HepG2 (cell line): Measurements from ENCODE around the gene ZNF318. TPM values are rescaled to one million over a fixed set of nuclear protein-coding genes. Genes with fewer than 3 reads are reported as not detected.

Experiments used
- ATAC-seq: fragments of 200-7000 bp; cut with Tn5 transposase; 3 replicates; pipeline ENCODE4 v1.9.1; 2020; ENCODE audit warnings: mild to moderate bottlenecking, moderate library complexity
- BruUV-seq: library from RNA; stranded (reverse); fragments of 400-500 nt; replicated peaks from 2 replicates; lab custom pipeline; 2021; lab: Mats Ljungman, UMichigan
- CTCF ChIA-PET: fragments of 300-600 bp; formaldehyde crosslinking; extraction: SDS; loops from one replicate; lab custom pipeline; 2021; ENCODE audit warnings: low total read pairs, inconsistent platforms, low intra/inter-chr PET ratio; lab: Yijun Ruan, JAX
- POLR2A ChIA-PET: fragments of 350-600 bp; sonication (Branson Sonifier 250); formaldehyde crosslinking; loops from one replicate; lab custom pipeline; 2020; ENCODE audit warnings: antibody characterized with exemption, inconsistent platforms; lab: Yijun Ruan, JAX
- DNase-seq: peaks from one replicate; pipeline ENCODE4 v3.0.0-alpha.2; 2015; ENCODE audit warnings: low spot score
- FAIRE-seq: peaks from 3 replicates; lab custom pipeline; 2011; peaks lifted over from hg19 to GRCh38; lab: Jason Lieb, UNC
- H2AFZ ChIP-seq: one replicate; pipeline ENCODE4 v1.6.1; 2011; ENCODE audit warnings: low read length, inconsistent platforms
- H3K27ac ChIP-seq: fragments of 300-600 bp; 3 replicates; pipeline ENCODE4 v1.8.0; 2011; ENCODE audit warnings: mixed run types, mild to moderate bottlenecking, mixed read lengths, low read length, inconsistent platforms; ENCODE audit not compliant: insufficient read depth; ENCODE audit errors: extremely low read length
- H3K27me3 ChIP-seq, 2 experiments: fragments of 200-600 bp in 1 of 2; 2 replicates in 1 of 2; 3 replicates in 1 of 2; pipeline versions ENCODE4 v1.6.0 to v1.8.0; 2011; ENCODE audit warnings: low read length in 2 of 2, mild to moderate bottlenecking in 2 of 2, moderate library complexity in 2 of 2, inconsistent platforms in 1 of 2; ENCODE audit not compliant: insufficient read depth in 2 of 2, control insufficient read depth in 1 of 2
- H3K36me3 ChIP-seq, 2 experiments: fragments of 200-600 bp in 1 of 2; replicated peaks in 1 of 2; 2 replicates in 1 of 2; 3 replicates in 1 of 2; pipeline versions ENCODE4 v1.5.1 to v1.8.0; 2011; ENCODE audit warnings: low read length in 2 of 2, inconsistent platforms in 1 of 2; ENCODE audit not compliant: insufficient read depth in 2 of 2, control insufficient read depth in 1 of 2
- H3K4me1 ChIP-seq: 2 replicates; pipeline ENCODE4 v1.5.1; 2012; ENCODE audit warnings: low read length, inconsistent platforms; ENCODE audit not compliant: insufficient read depth
- H3K4me2 ChIP-seq: 2 replicates; pipeline ENCODE4 v1.6.0; 2011; ENCODE audit warnings: low read depth, low read length, inconsistent platforms
- H3K4me3 ChIP-seq, 3 experiments: fragments of 200-600 bp in 1 of 3; sonication (generic), shearing (Covaris generic) in 1 of 3; replicated peaks in 1 of 3; 2 replicates each; pipeline ENCODE4 v1.5.1; 2011 to 2016; ENCODE audit warnings: low read length in 3 of 3, inconsistent platforms in 2 of 3, low read depth in 2 of 3, mild to moderate bottlenecking in 2 of 3, control low read depth in 1 of 3, mixed read lengths in 1 of 3; ENCODE audit not compliant: insufficient read depth in 1 of 3
- H3K79me2 ChIP-seq: one replicate; pipeline ENCODE4 v1.6.1; 2011; ENCODE audit warnings: low read length, inconsistent platforms; ENCODE audit not compliant: insufficient read depth
- H3K9ac ChIP-seq: 2 replicates; pipeline ENCODE4 v1.6.0; 2011; ENCODE audit warnings: mild to moderate bottlenecking, low read depth, low read length, inconsistent platforms; ENCODE audit not compliant: insufficient read depth
- H3K9me3 ChIP-seq: 2 replicates; pipeline ENCODE4 v1.5.1; 2012; ENCODE audit warnings: mild to moderate bottlenecking, low read length
- H4K20me1 ChIP-seq: 2 replicates; pipeline ENCODE4 v1.6.0; 2011; ENCODE audit warnings: inconsistent platforms, mild to moderate bottlenecking, low read length, moderate library complexity; ENCODE audit not compliant: insufficient read depth
- ATM ChIP-seq: fragments of 450-650 bp; IDR thresholded peaks from 2 replicates; pipeline ENCODE4 v1.7.1; 2017; ENCODE audit warnings: mild to moderate bottlenecking, borderline replicate concordance
- HOXA7 ChIP-seq: sonication (generic); formaldehyde crosslinking; IDR thresholded peaks from 2 replicates; pipeline ENCODE4 v1.8.1; 2022; ENCODE audit warnings: mild to moderate bottlenecking, missing genetic modification reagents, moderate library complexity
- ZHX1 ChIP-seq: sonication (generic); formaldehyde crosslinking; IDR thresholded peaks from 2 replicates; pipeline ENCODE4 v1.8.1; 2022; ENCODE audit warnings: low read depth, mild to moderate bottlenecking, missing genetic modification reagents
- ZNF646 ChIP-seq: sonication (generic); formaldehyde crosslinking; IDR thresholded peaks from 2 replicates; pipeline ENCODE4 v1.9.0; 2021; ENCODE audit warnings: mild to moderate bottlenecking, missing genetic modification reagents
- ZNF788 ChIP-seq: sonication (generic); formaldehyde crosslinking; IDR thresholded peaks from 2 replicates; pipeline ENCODE4 v1.5.0; 2020; ENCODE audit warnings: mild to moderate bottlenecking, missing genetic modification reagents, borderline replicate concordance
- WGBS: methylation state at CpG from one replicate; pipeline ENCODE4 v1.1.6; 2017; ENCODE audit warnings: low lambda C conversion rate; 5-methylcytosine and 5-hydroxymethylcytosine counted together
- in situ Hi-C: cut with HindIII; loops from 2 replicates; pipeline ENCODE4 v1.10.0; 2017; ENCODE audit warnings: low pct_unique_long_range_greater_than_20kb; ENCODE audit not compliant: extremely low pct_ligation_motif_present
- intact Hi-C: fragments of 100-400 bp; cut with micrococcal nuclease; formaldehyde crosslinking; loops from one replicate; pipeline ENCODE4 v1.10.0; 2022; ENCODE audit not compliant: unreplicated experiment
- polyA plus RNA-seq, 8 experiments: library from polyadenylated mRNA; depleted of rRNA in 3 of 8; stranded (reverse) in 7 of 8; unstranded in 1 of 8; fragments of >200 nt; fragmentation: Illumina TruSeq in 4 of 8; extraction: Trizol in 4 of 8; gene quantifications; 2 replicates each; pipeline versions ENCODE4 v1.2.1 to v1.2.3, GENCODE V29; 2011 to 2016; ENCODE audit warnings: low read depth in 4 of 8, missing spikeins in 1 of 8, mixed read lengths in 1 of 8; ENCODE audit not compliant: insufficient read depth in 1 of 8
- total RNA-seq, 5 experiments: library from RNA; depleted of rRNA; stranded (reverse); fragments of >200 nt; fragmentation: Illumina TruSeq; extraction: Trizol; gene quantifications; 2 replicates each; pipeline ENCODE4 v1.2.3, GENCODE V29; 2016; ENCODE audit warnings: low read depth in 1 of 5

ZNF318 gene
- total and polyA plus RNA-seq, 2 of the 13 experiments (the other 11 are each of a cell fraction or from before 2014, with no cell fraction given) = 13.0 to 14.5 TPM

GRCh38 chr6:43347444-43347843 is 22.0 kb downstream of the ZNF318 start (continued):
- TF ChIP-seq ZHX1 (CRISPR knock-in tag) = no peak
- no peak for TF ChIP-seq HOXA7 (CRISPR knock-in tag)
- no peak for TF ChIP-seq ZNF788 (CRISPR knock-in tag)

- Histone ChIP-seq H3K27ac (no peak overlapping the region), H4K20me1 (no peaks in the 10 kb centered on the region), H3K9me3 (no peaks in the 10 kb centered on the region), H3K4me3 (no peak overlapping the region), H3K4me1 (no peaks in the 10 kb centered on the region), H2AFZ (no peak overlapping the region), H3K4me2 (no peak overlapping the region), H3K79me2 (no peaks in the 10 kb centered on the region), H3K27me3 (no peaks in the 10 kb centered on the region), H3K36me3 (peaks cover 22 to 53% of the 10 kb centered on the region in 2 experiments), H3K9ac (no peak overlapping the region)
- 73% methylated on average over 3 of the region's 3 CpGs for WGBS
- ChIA-PET CTCF (no interaction called here), POLR2A (no interaction called here)
- intact Hi-C loops (no loop called here), in situ Hi-C loops (no loop called here)
- no peak for DNase-seq
- FAIRE-seq = no peak
- peak; percentile 47; the same call in 1 of the 2 replicates for TF ChIP-seq ATM
- TF ChIP-seq ZNF646 (CRISPR knock-in tag) = no peak
- no peak for ATAC-seq
- no TSS peak for BruUV-seq
Observed at GRCh38 chr6:43347021-43347420, 22.4 kb downstream of the ZNF318 start.
